Fibroblast of lung (primary cell): ENCODE measurements around the gene ABCC9.

Experiments
- CTCF ChIP-seq, 2 donors: IDR thresholded peaks in 1 of 2; conservative IDR thresholded peaks in 1 of 2; 1 replicate in 1 of 2; 2 replicates in 1 of 2; pipeline ENCODE4 v1.5.1; 2011 to 2012; ENCODE audit warnings: low read length in 2 of 2, control low read depth in 1 of 2, inconsistent platforms in 1 of 2, low read depth in 1 of 2, mild to moderate bottlenecking in 1 of 2
- EZH2 ChIP-seq: IDR thresholded peaks from 2 replicates; pipeline ENCODE4 v1.5.1; 2012; ENCODE audit warnings: low read length, control low read depth, mild to moderate bottlenecking; ENCODE audit errors: missing control alignments

GRCh38 chr12:21764065-21764464 lies 177.2 kb downstream of the ABCC9 start:
- TF ChIP-seq CTCF (conservative IDR thresholded peaks at IDR 0.05 in 1 of 2, IDR thresholded peaks at IDR 0.05 in 1 of 2; ENCODE audit: low read depth in 1 of 2, low read length in 2 of 2) (no peak), EZH2 (no peak)
